ENCODE measurements around the gene ARHGEF10L. TPM values are rescaled to one million over a fixed set of nuclear protein-coding genes. Genes with fewer than 3 reads are reported as not detected.
A peak's percentile ranks its signal among the peaks of the same experiment; 100 is the strongest.

ARHGEF10L gene
- total RNA-seq, 4 donors from 2014 or later = 65.0 to 136 (median 94.1) TPM

- TF ChIP-seq EP300 (IDR thresholded peaks at IDR 0.05) = no peak
- no peak for TF ChIP-seq POLR2A (IDR thresholded peaks at IDR 0.05)
- TF ChIP-seq POLR2AphosphoS5 (IDR thresholded peaks at IDR 0.05) = no peak
- no peak for TF ChIP-seq CTCF (IDR thresholded peaks at IDR 0.05)
- H3K36me3 ChIP-seq = no peaks in the 10 kb centered on the region
- 48% methylated on average over 6 of the region's 8 CpGs for WGBS
- no peaks in the 10 kb centered on the region for H3K27me3 ChIP-seq
- peak overlapping the region; percentile 71 for H3K27ac ChIP-seq
- DNase-seq (ENCODE audit: low spot score in 2 of 2) = peak in 1 of 2 donors; percentile 83
- peaks cover 47% of the 10 kb centered on the region for H3K4me1 ChIP-seq
- H3K9me3 ChIP-seq = no peaks in the 10 kb centered on the region
- no peak overlapping the region for H3K4me3 ChIP-seq
Measured at GRCh38 chr1:17531682-17532487, 7.6 kb upstream of the ARHGEF10L start.

- WGBS = 94% methylated on average over 4 of the region's 4 CpGs
- H3K36me3 ChIP-seq = no peaks in the 10 kb centered on the region
- no peaks in the 10 kb centered on the region for H3K27me3 ChIP-seq
- H3K4me1 ChIP-seq = peaks cover 43% of the 10 kb centered on the region
- TF ChIP-seq POLR2A (IDR thresholded peaks at IDR 0.05) (no peak), CTCF (IDR thresholded peaks at IDR 0.05) (no peak), EP300 (IDR thresholded peaks at IDR 0.05) (no peak), POLR2AphosphoS5 (IDR thresholded peaks at IDR 0.05) (no peak)
- no peak for DNase-seq (ENCODE audit: low spot score in 2 of 2)
- H3K4me3 ChIP-seq = no peak overlapping the region
- no peaks in the 10 kb centered on the region for H3K9me3 ChIP-seq
- H3K27ac ChIP-seq = peak overlapping the region; percentile 71
Measured at GRCh38 chr1:17533201-17533600, 6.3 kb upstream of the ARHGEF10L start.

GRCh38 chr1:17535300-17535936, 4.1 kb upstream of the ARHGEF10L start:
- peaks cover 53% of the 10 kb centered on the region for H3K4me1 ChIP-seq
- no peak overlapping the region for H3K4me3 ChIP-seq
- TF ChIP-seq CTCF (IDR thresholded peaks at IDR 0.05) (no peak), EP300 (IDR thresholded peaks at IDR 0.05) (no peak), POLR2A (IDR thresholded peaks at IDR 0.05) (no peak), POLR2AphosphoS5 (IDR thresholded peaks at IDR 0.05) (no peak)
- no peak overlapping the region for H3K27ac ChIP-seq
- no peaks in the 10 kb centered on the region for H3K9me3 ChIP-seq
- no peaks in the 10 kb centered on the region for H3K27me3 ChIP-seq
- WGBS = 76% methylated on average over 8 of the region's 8 CpGs
- no peak for DNase-seq (ENCODE audit: low spot score in 2 of 2)
- no peaks in the 10 kb centered on the region for H3K36me3 ChIP-seq

- H3K27me3 ChIP-seq = no peaks in the 10 kb centered on the region
- no peaks in the 10 kb centered on the region for H3K9me3 ChIP-seq
- 38% methylated on average over 7 of the region's 7 CpGs for WGBS
- H3K27ac ChIP-seq = peak overlapping the region; percentile 85
- peaks cover 43% of the 10 kb centered on the region for H3K4me1 ChIP-seq
- H3K36me3 ChIP-seq = no peaks in the 10 kb centered on the region
- no peak for DNase-seq (ENCODE audit: low spot score in 2 of 2)
- no peak overlapping the region for H3K4me3 ChIP-seq
- no peak for TF ChIP-seq EP300 (IDR thresholded peaks at IDR 0.05)
- TF ChIP-seq CTCF (IDR thresholded peaks at IDR 0.05) = no peak
- no peak for TF ChIP-seq POLR2AphosphoS5 (IDR thresholded peaks at IDR 0.05)
- TF ChIP-seq POLR2A (IDR thresholded peaks at IDR 0.05) = no peak
Measured at GRCh38 chr1:17538010-17538409, 1.5 kb upstream of the ARHGEF10L start.

- peak overlapping the region; percentile 75 for H3K4me3 ChIP-seq
- peak overlapping the region; percentile 85 for H3K27ac ChIP-seq
- DNase-seq (ENCODE audit: low spot score in 2 of 2) = peak in 1 of 2 donors; percentile 83
Measured at GRCh38 chr1:17538428-17539117, 925 bp upstream of the ARHGEF10L start.

More at GRCh38 chr1:17538428-17539117, 925 bp upstream of the ARHGEF10L start:
- WGBS = 20% methylated on average over 13 of the region's 13 CpGs
- Histone ChIP-seq H3K27me3 (no peaks in the 10 kb centered on the region), H3K36me3 (no peaks in the 10 kb centered on the region), H3K4me1 (peaks cover 42% of the 10 kb centered on the region), H3K9me3 (no peaks in the 10 kb centered on the region)
- TF ChIP-seq POLR2AphosphoS5 (IDR thresholded peaks at IDR 0.05) (no peak), POLR2A (IDR thresholded peaks at IDR 0.05) (no peak)
